K562 (cell line): ENCODE measurements around the gene CATSPER3. TPM values are rescaled to one million over a fixed set of nuclear protein-coding genes. Genes with fewer than 3 reads are reported as not detected.

Experiments
- ADNP ChIP-seq: fragments of 200-800 bp; sonication (Bioruptor generic); IDR thresholded peaks from 2 replicates; pipeline ENCODE4 v1.6.1; 2016; ENCODE audit warnings: missing genetic modification characterization, missing compliant biosample characterization
- ATF7 ChIP-seq: fragments of 450-650 bp; IDR thresholded peaks from 2 replicates; pipeline ENCODE4 v1.7.1; 2014; ENCODE audit warnings: mild to moderate bottlenecking, moderate library complexity
- CEBPZ ChIP-seq: fragments of 150-350 bp; IDR thresholded peaks from 2 replicates; pipeline ENCODE4 v1.6.1; 2014; ENCODE audit warnings: low read depth, mild to moderate bottlenecking, low read length, borderline replicate concordance
- E2F5 ChIP-seq: sonication (generic); formaldehyde crosslinking; IDR thresholded peaks from 2 replicates; pipeline ENCODE4 v1.8.0; 2022; ENCODE audit warnings: mild to moderate bottlenecking, missing genetic modification reagents
- FOS ChIP-seq: IDR thresholded peaks from 3 replicates; pipeline ENCODE4 v1.6.1; 2011; ENCODE audit not compliant: insufficient read length; ENCODE audit errors: extremely low read depth
- GTF2A2 ChIP-seq: IDR thresholded peaks from 2 replicates; pipeline ENCODE4 v1.6.1; 2016; ENCODE audit warnings: mild to moderate bottlenecking, missing genetic modification characterization, missing compliant biosample characterization
- ID3 ChIP-seq, 2 experiments: fragments of 250-450 bp in 1 of 2; fragments of 450-650 bp in 1 of 2; sonication (Bioruptor Pico) in 1 of 2; IDR thresholded peaks; 2 replicates each; pipeline versions ENCODE4 v1.6.1 to v1.8.0; 2016 to 2021; ENCODE audit warnings: mild to moderate bottlenecking in 2 of 2, moderate library complexity in 2 of 2, missing compliant biosample characterization in 1 of 2, missing genetic modification characterization in 1 of 2
- SMAD4 ChIP-seq: fragments of 250-450 bp; sonication (Bioruptor Pico); conservative IDR thresholded peaks from 2 replicates; pipeline ENCODE4 v1.8.0; 2021; ENCODE audit warnings: inconsistent platforms, mild to moderate bottlenecking, moderate library complexity
- SNIP1 ChIP-seq: fragments of 450-650 bp; IDR thresholded peaks from 2 replicates; pipeline ENCODE4 v1.7.1; 2017; ENCODE audit warnings: low read depth, mild to moderate bottlenecking
- TAF7 ChIP-seq: fragments of 450-650 bp; IDR thresholded peaks from 2 replicates; pipeline ENCODE4 v1.6.1; 2016; ENCODE audit warnings: missing genetic modification characterization, missing compliant biosample characterization
- TBP ChIP-seq: optimal IDR thresholded peaks from 2 replicates; pipeline ENCODE3; 2011; ENCODE audit warnings: low read depth, low read length, improper control_type of control experiment
- XRCC4 ChIP-seq: IDR thresholded peaks from one replicate; pipeline ENCODE4 v1.6.1; 2011; ENCODE audit not compliant: insufficient read depth, insufficient read length; ENCODE audit errors: extremely low read depth
- ZBTB26 ChIP-seq: fragments of 450-650 bp; formaldehyde crosslinking; IDR thresholded peaks from 2 replicates; pipeline ENCODE4 v1.4.0; 2022; ENCODE audit warnings: missing genetic modification characterization
- ZBTB7A ChIP-seq: IDR thresholded peaks from 2 replicates; pipeline ENCODE4 v1.6.1; 2011; ENCODE audit warnings: low read depth, mild to moderate bottlenecking, low read length, moderate library complexity, borderline replicate concordance; ENCODE audit not compliant: control insufficient read depth
- ZFP36 ChIP-seq: fragments of 150-350 bp; IDR thresholded peaks from 2 replicates; pipeline ENCODE4 v1.6.1; 2018; ENCODE audit warnings: low read length, low read depth; ENCODE audit not compliant: partially characterized antibody
- ZNF174 ChIP-seq: fragments of 250-450 bp; sonication (Bioruptor Pico); IDR thresholded peaks from 2 replicates; pipeline ENCODE4 v1.4.0; 2020; ENCODE audit warnings: mild to moderate bottlenecking
- ZNF217 ChIP-seq: sonication (generic); formaldehyde crosslinking; IDR thresholded peaks from 2 replicates; pipeline ENCODE4 v1.8.0; 2022; ENCODE audit warnings: mild to moderate bottlenecking, missing genetic modification reagents
- ZNF224 ChIP-seq: sonication (generic); formaldehyde crosslinking; IDR thresholded peaks from 2 replicates; pipeline ENCODE4 v1.8.0; 2022; ENCODE audit warnings: mild to moderate bottlenecking, missing genetic modification reagents
- ZNF398 ChIP-seq: fragments of 250-450 bp; sonication (Bioruptor Pico); IDR thresholded peaks from 2 replicates; pipeline ENCODE4 v1.8.0; 2021; ENCODE audit warnings: moderate library complexity, mild to moderate bottlenecking, inconsistent platforms
- ZNF76 ChIP-seq: fragments of 250-450 bp; sonication (Bioruptor Pico); IDR thresholded peaks from 2 replicates; pipeline ENCODE4 v1.4.0; 2020; ENCODE audit warnings: mild to moderate bottlenecking, moderate library complexity, borderline replicate concordance
- polyA plus RNA-seq, 8 experiments: library from polyadenylated mRNA; depleted of rRNA in 4 of 8; stranded (reverse) in 5 of 8; unstranded in 3 of 8; fragments of >200 nt; fragmentation: Nextera tagmentation in 2 of 8; fragmentation: Illumina TruSeq in 1 of 8; extraction: Ambion mirVana in 2 of 8; extraction: Trizol in 1 of 8; gene quantifications; 2 replicates each; pipeline versions ENCODE4 v1.2.1 to v1.2.3, GENCODE V29; 2011 to 2014; ENCODE audit warnings: inconsistent platforms in 1 of 8, missing spikeins in 1 of 8
- total RNA-seq, 7 experiments: library from RNA; depleted of rRNA in 6 of 7; stranded (reverse); fragments of >200 nt in 6 of 7; fragmentation: Illumina TruSeq in 2 of 7; extraction: Trizol in 2 of 7; gene quantifications; 2 replicates each; pipeline versions ENCODE4 v1.2.1 to v1.2.3, GENCODE V29; 2011 to 2021; ENCODE audit warnings: low replicate concordance in 1 of 7

Gene CATSPER3
- total and polyA plus RNA-seq, 9 of the 15 experiments (the other 6 are each of a cell fraction or from before 2014, with no cell fraction given): 0.14 to 1.5 (median 0.49) TPM

- TF ChIP-seq ID3 (CRISPR knock-in tag; IDR thresholded peaks at IDR 0.05) (no peak), ID3 (tag; IDR thresholded peaks at IDR 0.05) (peak; percentile 44; the same call in 1 of the 2 replicates), ADNP (tag) (no peak), ZNF217 (CRISPR knock-in tag) (no peak), TBP (peak; percentile 60), ATF7 (peak; percentile 48), ZNF398 (CRISPR knock-in tag) (no peak), ZNF76 (CRISPR knock-in tag) (0 out of 2 replicates have a peak, but pooled peaks have one; percentile 23), GTF2A2 (no peak), FOS (no peak), SMAD4 (CRISPR knock-in tag) (peak; percentile 77), CEBPZ (no peak), SNIP1 (no peak), TAF7 (tag) (0 out of 2 replicates have a peak, but pooled peaks have one; percentile 39), XRCC4 (no peak), ZBTB7A (peak; percentile 57; the same call in 1 of the 2 replicates), ZNF224 (CRISPR knock-in tag) (no peak), E2F5 (no peak), ZFP36 (no peak), ZBTB26 (no peak), ZNF174 (CRISPR knock-in tag) (no peak)
Observed at GRCh38 chr5:135034236-135034962, 66.7 kb downstream of the CATSPER3 start (continued).
